Measurements from ENCODE around the gene COMP. TPM values are rescaled to one million over a fixed set of nuclear protein-coding genes. Genes with fewer than 3 reads are reported as not detected.

Gene COMP
- polyA plus RNA-seq, 1 of the 3 experiments (the other 2 are of a cell fraction) = 0.26 TPM

GRCh38 chr19:18776736-18777135 lies 14.4 kb downstream of the COMP start:
- H3K79me2 ChIP-seq (ENCODE audit: insufficient read depth) = no peaks in the 10 kb centered on the region
- H3K9me2 ChIP-seq = no peaks in the 10 kb centered on the region
- no peak for DNase-seq
- no peak for TF ChIP-seq EZH2phosphoT487 (IDR thresholded peaks at IDR 0.05; ENCODE audit: borderline replicate concordance, low read depth)
- TF ChIP-seq CHD2 (IDR thresholded peaks at IDR 0.05; ENCODE audit: low read length, partially characterized antibody) = no peak
- TF ChIP-seq IRF3 (IDR thresholded peaks at IDR 0.05; ENCODE audit: low read depth, low read length) = no peak
- TF ChIP-seq RCOR1 (IDR thresholded peaks at IDR 0.05; ENCODE audit: low read length) = no peak
- TF ChIP-seq, protein P1, sequence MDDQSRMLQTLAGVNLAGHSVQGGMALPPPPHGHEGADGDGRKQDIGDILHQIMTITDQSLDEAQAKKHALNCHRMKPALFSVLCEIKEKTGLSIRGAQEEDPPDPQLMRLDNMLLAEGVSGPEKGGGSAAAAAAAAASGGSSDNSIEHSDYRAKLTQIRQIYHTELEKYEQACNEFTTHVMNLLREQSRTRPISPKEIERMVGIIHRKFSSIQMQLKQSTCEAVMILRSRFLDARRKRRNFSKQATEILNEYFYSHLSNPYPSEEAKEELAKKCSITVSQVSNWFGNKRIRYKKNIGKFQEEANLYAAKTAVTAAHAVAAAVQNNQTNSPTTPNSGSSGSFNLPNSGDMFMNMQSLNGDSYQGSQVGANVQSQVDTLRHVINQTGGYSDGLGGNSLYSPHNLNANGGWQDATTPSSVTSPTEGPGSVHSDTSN (IDR thresholded peaks at IDR 0.05) = no peak
- no peak for TF ChIP-seq RXRA (IDR thresholded peaks at IDR 0.05; ENCODE audit: borderline replicate concordance, low read depth)
- peaks cover 10% of the 10 kb centered on the region for H3F3A ChIP-seq (replicated peaks; ENCODE audit: insufficient read depth)
- H2AFZ ChIP-seq (ENCODE audit: low read depth) = no peak overlapping the region
- H3K9me3 ChIP-seq = no peaks in the 10 kb centered on the region
- ChIA-PET POLR2A (no interaction called here), CTCF (interaction anchor here (1.3 kb wide), 1 partner anchor 70 kb away, joined by 5 read pairs; no protein-coding TSS in a partner anchor)
- H3K9ac ChIP-seq = peak overlapping the region; percentile 24; the same call in 1 of the 2 replicates
- no peak overlapping the region for H3K4me3 ChIP-seq (ENCODE audit: low read depth in 2 of 2, low read length in 1 of 2)
- H3K27ac ChIP-seq (ENCODE audit: low read depth in 2 of 2, low read length in 1 of 2) = peak overlapping the region in 1 of 2 experiments; percentile 75; a peak in 2 of 4 replicates
- H4K20me1 ChIP-seq (ENCODE audit: insufficient read depth) = no peaks in the 10 kb centered on the region
- peak overlapping the region; percentile 66 for H3K4me2 ChIP-seq
- H3K4me1 ChIP-seq (ENCODE audit: control insufficient read depth in 1 of 2, insufficient read depth in 2 of 2, low read depth in 1 of 2, low read length in 1 of 2) = peaks cover 20 to 32% of the 10 kb centered on the region in 2 experiments; a peak in 3 of 4 replicates
- no CpG with 5 or more reads among the region's 12 CpGs for WGBS (ENCODE audit: low lambda C conversion rate)
- H3K27me3 ChIP-seq (ENCODE audit: insufficient read depth) = no peaks in the 10 kb centered on the region
- no peaks in the 10 kb centered on the region for H3K36me3 ChIP-seq (replicated peaks in 1 of 2; ENCODE audit: control insufficient read depth in 1 of 2, insufficient read depth in 2 of 2, low read length in 1 of 2)

GRCh38 chr19:18776288-18776594 lies 14.9 kb downstream of the COMP start:
- Histone ChIP-seq H3K9me3 (no peaks in the 10 kb centered on the region), H4K20me1 (ENCODE audit: insufficient read depth) (no peaks in the 10 kb centered on the region), H3K36me3 (replicated peaks in 1 of 2; ENCODE audit: control insufficient read depth in 1 of 2, insufficient read depth in 2 of 2, low read length in 1 of 2) (no peaks in the 10 kb centered on the region), H3K4me3 (ENCODE audit: low read depth in 2 of 2, low read length in 1 of 2) (no peak overlapping the region), H3K9ac (peak overlapping the region; percentile 24; the same call in 1 of the 2 replicates), H3F3A (replicated peaks; ENCODE audit: insufficient read depth) (peaks cover 10% of the 10 kb centered on the region), H2AFZ (ENCODE audit: low read depth) (no peak overlapping the region), H3K27ac (ENCODE audit: low read depth in 2 of 2, low read length in 1 of 2) (peak overlapping the region in 1 of 2 experiments; percentile 75; a peak in 2 of 4 replicates), H3K27me3 (ENCODE audit: insufficient read depth) (no peaks in the 10 kb centered on the region), H3K4me2 (peak overlapping the region; percentile 66), H3K4me1 (ENCODE audit: control insufficient read depth in 1 of 2, insufficient read depth in 2 of 2, low read depth in 1 of 2, low read length in 1 of 2) (peaks cover 20 to 32% of the 10 kb centered on the region in 2 experiments; a peak in 3 of 4 replicates), H3K79me2 (ENCODE audit: insufficient read depth) (no peaks in the 10 kb centered on the region), H3K9me2 (no peaks in the 10 kb centered on the region)
- TF ChIP-seq EP300 (IDR thresholded peaks at IDR 0.05; ENCODE audit: borderline replicate concordance in 1 of 2, low read depth in 1 of 2, low read length in 1 of 2) (no peak; a peak in 1 of 4 replicates), RAD21 (IDR thresholded peaks at IDR 0.05; ENCODE audit: low read length) (peak; percentile 28; the same call in 1 of the 2 replicates), FOSL2 (IDR thresholded peaks at IDR 0.05; ENCODE audit: borderline replicate concordance, low read depth) (peak; percentile 80; the same call in 1 of the 2 replicates), SMC3 (IDR thresholded peaks at IDR 0.05; ENCODE audit: low read depth, low read length) (peak; percentile 28), POLR2AphosphoS5 (IDR thresholded peaks at IDR 0.05; ENCODE audit: low read depth, low read length) (no peak)
- TF ChIP-seq, protein P2, sequence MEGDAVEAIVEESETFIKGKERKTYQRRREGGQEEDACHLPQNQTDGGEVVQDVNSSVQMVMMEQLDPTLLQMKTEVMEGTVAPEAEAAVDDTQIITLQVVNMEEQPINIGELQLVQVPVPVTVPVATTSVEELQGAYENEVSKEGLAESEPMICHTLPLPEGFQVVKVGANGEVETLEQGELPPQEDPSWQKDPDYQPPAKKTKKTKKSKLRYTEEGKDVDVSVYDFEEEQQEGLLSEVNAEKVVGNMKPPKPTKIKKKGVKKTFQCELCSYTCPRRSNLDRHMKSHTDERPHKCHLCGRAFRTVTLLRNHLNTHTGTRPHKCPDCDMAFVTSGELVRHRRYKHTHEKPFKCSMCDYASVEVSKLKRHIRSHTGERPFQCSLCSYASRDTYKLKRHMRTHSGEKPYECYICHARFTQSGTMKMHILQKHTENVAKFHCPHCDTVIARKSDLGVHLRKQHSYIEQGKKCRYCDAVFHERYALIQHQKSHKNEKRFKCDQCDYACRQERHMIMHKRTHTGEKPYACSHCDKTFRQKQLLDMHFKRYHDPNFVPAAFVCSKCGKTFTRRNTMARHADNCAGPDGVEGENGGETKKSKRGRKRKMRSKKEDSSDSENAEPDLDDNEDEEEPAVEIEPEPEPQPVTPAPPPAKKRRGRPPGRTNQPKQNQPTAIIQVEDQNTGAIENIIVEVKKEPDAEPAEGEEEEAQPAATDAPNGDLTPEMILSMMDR (IDR thresholded peaks at IDR 0.05) = peak; percentile 64
- no peak for DNase-seq
- ChIA-PET POLR2A (no interaction called here), CTCF (interaction anchor here (1.3 kb wide), 1 partner anchor 71 kb away, joined by 5 read pairs; no protein-coding TSS in a partner anchor)
- WGBS (ENCODE audit: low lambda C conversion rate) = 51% methylated on average over 4 of the region's 8 CpGs

All from SK-N-SH (cell line).